HG02588 (cell line): ENCODE data around the gene SNX10.

ENCODE experiments used
- ATAC-seq: cut with Tn5 transposase; IDR thresholded peaks from one replicate; pipeline ENCODE4 v1.9.1; 2021; ENCODE audit warnings: mild to moderate bottlenecking, moderate library complexity; ENCODE audit not compliant: unreplicated experiment

The SNX10 gene

GRCh38 chr7:26332698-26333097, 41.0 kb downstream of the SNX10 start:
- no peak for ATAC-seq

- ATAC-seq, result no peak
Measured at GRCh38 chr7:26334166-26334859, 42.7 kb downstream of the SNX10 start.

DNA sequence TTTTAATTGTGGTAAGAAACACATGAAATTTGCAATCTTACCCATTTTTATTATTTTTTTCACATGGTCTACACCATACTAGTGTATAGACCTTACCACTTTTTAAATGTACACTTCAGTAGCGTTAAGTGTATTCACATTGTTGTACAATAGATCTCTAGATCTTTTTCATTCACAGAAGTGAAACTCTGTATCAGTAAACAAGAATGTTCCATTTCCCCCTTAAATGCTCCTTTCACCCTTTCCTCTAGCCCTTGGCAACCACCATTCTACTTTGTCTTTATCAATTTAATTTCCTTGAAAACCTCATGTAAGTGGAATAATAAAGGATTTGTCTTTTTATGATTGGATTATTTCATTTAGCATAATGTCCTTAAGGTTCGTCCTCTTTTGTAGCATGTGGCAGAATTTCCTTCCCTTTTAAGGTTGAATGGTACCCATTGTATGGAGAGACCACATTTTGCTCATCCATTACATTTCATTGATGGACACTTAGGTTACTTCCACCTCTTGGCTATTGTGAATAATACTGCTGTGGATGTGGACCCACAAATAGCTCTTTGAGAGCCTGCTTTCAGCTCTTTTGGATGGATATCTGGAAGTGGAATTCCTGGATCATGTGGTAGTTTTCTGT, 45.7 kb downstream of the SNX10 start:
- no peak for ATAC-seq

DNA sequence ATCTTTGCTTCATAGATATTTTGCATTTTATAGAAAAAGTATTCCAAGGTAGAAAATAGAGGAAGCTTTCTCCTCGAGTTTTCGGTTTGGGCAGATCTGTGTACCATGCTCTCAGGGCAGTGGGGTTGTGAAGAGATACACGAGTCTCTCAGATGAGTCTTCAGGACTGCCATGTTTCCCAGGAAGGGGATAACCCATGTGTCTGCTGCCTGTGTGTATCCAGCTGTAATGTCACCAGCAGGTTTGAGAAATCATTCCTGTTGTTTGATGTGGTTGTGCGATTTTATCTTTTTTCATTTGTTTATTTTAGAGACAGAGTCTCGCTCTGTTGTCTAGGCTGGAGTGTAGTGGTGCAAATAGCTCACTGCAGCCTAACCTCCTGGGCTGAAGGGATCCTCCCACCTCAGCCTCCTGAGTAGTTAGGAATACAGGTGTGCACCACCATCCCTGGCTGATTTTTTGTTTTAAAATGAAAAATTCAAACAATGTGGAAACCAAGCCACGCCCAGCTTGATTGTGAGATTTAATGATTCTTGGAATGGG, 48.9 kb downstream of the SNX10 start:
- ATAC-seq, result no peak

GRCh38 chr7:26343320-26343832, 51.7 kb downstream of the SNX10 start:
- no peak for ATAC-seq

DNA sequence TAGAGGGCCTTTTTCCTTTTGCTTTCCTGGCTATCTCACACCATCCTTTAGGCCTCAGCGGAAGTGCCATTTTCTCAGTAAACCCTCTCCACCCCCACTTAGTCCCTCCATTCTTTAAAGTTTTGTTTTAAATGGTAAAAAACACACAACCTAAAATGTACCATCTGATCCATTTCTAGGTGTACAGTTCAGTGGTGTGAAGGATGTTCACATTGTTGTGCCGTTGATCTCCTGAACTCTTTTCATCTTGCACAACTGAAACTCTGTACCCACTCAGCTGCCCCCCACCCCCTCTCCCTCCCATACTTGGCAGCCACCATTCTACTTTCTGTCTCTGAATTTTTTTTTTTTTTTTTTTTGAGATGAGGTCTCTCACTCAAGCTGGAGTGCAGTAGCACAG, 52.2 kb downstream of the SNX10 start:
- no peak for ATAC-seq

GRCh38 chr7:26345202-26345601, 53.5 kb downstream of the SNX10 start:
- ATAC-seq, result no peak

DNA sequence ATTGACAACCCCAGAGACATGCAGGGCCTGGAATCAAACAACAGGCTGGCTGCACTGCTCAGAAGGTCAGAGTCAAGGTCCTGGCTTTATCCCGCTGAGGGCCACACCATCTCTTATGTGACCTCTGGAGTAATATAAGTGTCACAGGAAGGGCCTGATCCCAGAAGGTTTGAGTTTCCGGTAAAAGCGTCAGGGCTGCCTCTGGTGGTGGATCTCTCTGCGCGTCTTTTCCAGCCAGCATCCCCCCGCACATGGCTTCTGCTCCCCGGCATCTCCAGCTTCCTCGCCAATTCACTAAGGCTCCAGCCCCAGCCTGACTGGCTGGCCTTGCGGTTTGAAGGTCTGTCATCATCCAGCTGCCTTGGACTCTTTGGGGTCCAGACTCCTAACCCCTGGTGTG, 54.2 kb downstream of the SNX10 start:
- no peak for ATAC-seq

- ATAC-seq, result no peak
Measured at GRCh38 chr7:26346611-26347203, 55.0 kb downstream of the SNX10 start.

- peak; percentile 68 for ATAC-seq
Measured at GRCh38 chr7:26348234-26348851, 56.7 kb downstream of the SNX10 start.

- ATAC-seq, result no peak
Measured at GRCh38 chr7:26349005-26349915, 57.6 kb downstream of the SNX10 start.

- ATAC-seq, result no peak
Measured at GRCh38 chr7:26351171-26351570, 59.5 kb downstream of the SNX10 start.

DNA sequence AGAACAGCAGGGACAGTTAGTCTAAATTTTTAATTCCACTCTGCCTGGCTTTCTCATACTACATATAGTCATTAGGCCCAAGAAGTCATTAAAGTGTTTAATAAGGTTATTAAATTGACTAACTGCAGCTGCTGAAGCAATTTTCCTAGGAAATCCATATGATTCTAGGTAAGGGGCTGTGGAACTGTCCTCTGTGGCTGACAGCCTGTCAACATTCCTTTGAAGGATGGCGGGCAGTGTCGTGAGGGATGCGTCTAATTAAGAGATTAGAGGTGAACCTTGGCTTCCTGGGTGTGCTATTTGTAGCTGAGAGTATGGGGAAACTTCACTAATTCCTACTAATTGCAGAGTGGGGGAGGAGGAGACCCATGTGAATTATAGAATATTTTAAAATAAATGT, 64.6 kb downstream of the SNX10 start:
- ATAC-seq, result no peak

- ATAC-seq, result no peak
Measured at GRCh38 chr7:26356929-26357798, 65.5 kb downstream of the SNX10 start.

DNA sequence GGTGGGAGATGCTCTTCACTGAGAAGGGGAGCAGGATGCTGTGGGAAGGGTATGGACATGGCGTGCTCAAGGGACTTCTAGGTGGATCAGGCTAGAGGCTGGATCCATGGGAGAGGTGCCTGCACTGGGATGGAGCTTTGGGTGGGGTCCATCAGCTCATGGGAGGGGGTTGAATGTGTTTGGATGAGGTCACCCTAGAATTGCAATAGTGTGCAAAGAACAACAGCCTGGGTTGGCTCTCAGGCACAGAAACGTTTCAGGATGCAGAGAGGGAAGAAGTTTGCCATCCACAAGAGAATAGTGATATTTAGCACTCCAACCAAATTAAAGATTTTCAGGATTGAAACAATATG, 66.1 kb downstream of the SNX10 start:
- no peak for ATAC-seq

- no peak for ATAC-seq
Measured at GRCh38 chr7:26360650-26361049, 69.0 kb downstream of the SNX10 start.

- ATAC-seq, result no peak
Measured at GRCh38 chr7:26361637-26362036, 70.0 kb downstream of the SNX10 start.

DNA sequence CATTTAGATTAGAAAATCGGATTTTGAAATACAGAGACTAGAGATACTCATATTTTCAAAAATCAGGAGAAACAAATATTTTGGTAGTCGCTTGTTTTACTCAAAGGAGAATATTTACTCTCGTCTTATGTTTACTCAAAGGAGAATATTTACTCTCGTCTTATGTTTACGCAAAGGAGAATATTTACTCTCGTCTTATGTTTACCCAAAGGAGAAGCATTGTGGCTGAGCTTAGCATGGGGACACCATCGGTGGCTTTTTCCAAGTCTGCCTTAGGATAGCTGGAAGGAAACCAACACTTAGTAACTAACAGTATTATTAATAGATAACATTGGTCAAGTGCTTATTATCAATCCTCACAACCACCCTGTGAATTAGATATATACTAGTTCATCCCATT, 71.8 kb downstream of the SNX10 start:
- no peak for ATAC-seq

- peak; percentile 80 for ATAC-seq
Measured at GRCh38 chr7:26365077-26365900, 73.6 kb downstream of the SNX10 start.
